SH-SY5Y (cell line): ENCODE data around the gene DSC2.

Experiments
- GATA2 ChIP-seq: IDR thresholded peaks from 2 replicates; pipeline ENCODE4 v1.6.1; 2011; ENCODE audit warnings: mild to moderate bottlenecking, low read depth, low read length
- GATA3 ChIP-seq: IDR thresholded peaks from 2 replicates; pipeline ENCODE4 v1.6.1; 2011; ENCODE audit warnings: low read depth, mild to moderate bottlenecking, low read length, moderate library complexity

- TF ChIP-seq GATA3: no peak
- no peak for TF ChIP-seq GATA2
Measured at GRCh38 chr18:31103423-31103822, 1.2 kb upstream of the DSC2 start.
